HepG2 (cell line): ENCODE measurements around the gene LENEP. TPM values are rescaled to one million over a fixed set of nuclear protein-coding genes. Genes with fewer than 3 reads are reported as not detected.

Experiments
- ATAC-seq: fragments of 200-7000 bp; cut with Tn5 transposase; 3 replicates; pipeline ENCODE4 v1.9.1; 2020; ENCODE audit warnings: mild to moderate bottlenecking, moderate library complexity
- BruUV-seq: library from RNA; stranded (reverse); fragments of 400-500 nt; replicated peaks from 2 replicates; lab custom pipeline; 2021; lab: Mats Ljungman, UMichigan
- CTCF ChIA-PET: fragments of 300-600 bp; formaldehyde crosslinking; extraction: SDS; loops from one replicate; lab custom pipeline; 2021; ENCODE audit warnings: low total read pairs, inconsistent platforms, low intra/inter-chr PET ratio; lab: Yijun Ruan, JAX
- POLR2A ChIA-PET: fragments of 350-600 bp; sonication (Branson Sonifier 250); formaldehyde crosslinking; loops from one replicate; lab custom pipeline; 2020; ENCODE audit warnings: antibody characterized with exemption, inconsistent platforms; lab: Yijun Ruan, JAX
- DNase-seq: peaks from one replicate; pipeline ENCODE4 v3.0.0-alpha.2; 2015; ENCODE audit warnings: low spot score
- FAIRE-seq: peaks from 3 replicates; lab custom pipeline; 2011; peaks lifted over from hg19 to GRCh38; lab: Jason Lieb, UNC
- H2AFZ ChIP-seq: one replicate; pipeline ENCODE4 v1.6.1; 2011; ENCODE audit warnings: low read length, inconsistent platforms
- H3K27ac ChIP-seq: fragments of 300-600 bp; 3 replicates; pipeline ENCODE4 v1.8.0; 2011; ENCODE audit warnings: mixed run types, mild to moderate bottlenecking, mixed read lengths, low read length, inconsistent platforms; ENCODE audit not compliant: insufficient read depth; ENCODE audit errors: extremely low read length
- H3K27me3 ChIP-seq, 2 experiments: fragments of 200-600 bp in 1 of 2; 2 replicates in 1 of 2; 3 replicates in 1 of 2; pipeline versions ENCODE4 v1.6.0 to v1.8.0; 2011; ENCODE audit warnings: low read length in 2 of 2, mild to moderate bottlenecking in 2 of 2, moderate library complexity in 2 of 2, inconsistent platforms in 1 of 2; ENCODE audit not compliant: insufficient read depth in 2 of 2, control insufficient read depth in 1 of 2
- H3K36me3 ChIP-seq, 2 experiments: fragments of 200-600 bp in 1 of 2; replicated peaks in 1 of 2; 2 replicates in 1 of 2; 3 replicates in 1 of 2; pipeline versions ENCODE4 v1.5.1 to v1.8.0; 2011; ENCODE audit warnings: low read length in 2 of 2, inconsistent platforms in 1 of 2; ENCODE audit not compliant: insufficient read depth in 2 of 2, control insufficient read depth in 1 of 2
- H3K4me1 ChIP-seq: 2 replicates; pipeline ENCODE4 v1.5.1; 2012; ENCODE audit warnings: low read length, inconsistent platforms; ENCODE audit not compliant: insufficient read depth
- H3K4me2 ChIP-seq: 2 replicates; pipeline ENCODE4 v1.6.0; 2011; ENCODE audit warnings: low read depth, low read length, inconsistent platforms
- H3K4me3 ChIP-seq, 3 experiments: fragments of 200-600 bp in 1 of 3; sonication (generic), shearing (Covaris generic) in 1 of 3; replicated peaks in 1 of 3; 2 replicates each; pipeline ENCODE4 v1.5.1; 2011 to 2016; ENCODE audit warnings: low read length in 3 of 3, inconsistent platforms in 2 of 3, low read depth in 2 of 3, mild to moderate bottlenecking in 2 of 3, control low read depth in 1 of 3, mixed read lengths in 1 of 3; ENCODE audit not compliant: insufficient read depth in 1 of 3
- H3K79me2 ChIP-seq: one replicate; pipeline ENCODE4 v1.6.1; 2011; ENCODE audit warnings: low read length, inconsistent platforms; ENCODE audit not compliant: insufficient read depth
- H3K9ac ChIP-seq: 2 replicates; pipeline ENCODE4 v1.6.0; 2011; ENCODE audit warnings: mild to moderate bottlenecking, low read depth, low read length, inconsistent platforms; ENCODE audit not compliant: insufficient read depth
- H3K9me3 ChIP-seq: 2 replicates; pipeline ENCODE4 v1.5.1; 2012; ENCODE audit warnings: mild to moderate bottlenecking, low read length
- H4K20me1 ChIP-seq: 2 replicates; pipeline ENCODE4 v1.6.0; 2011; ENCODE audit warnings: inconsistent platforms, mild to moderate bottlenecking, low read length, moderate library complexity; ENCODE audit not compliant: insufficient read depth
- CREB1 ChIP-seq, 2 experiments: fragments of 450-650 bp in 1 of 2; IDR thresholded peaks; 2 replicates each; pipeline ENCODE4 v1.6.1; 2016 to 2017; ENCODE audit warnings: control low read depth in 1 of 2, mild to moderate bottlenecking in 1 of 2, missing compliant biosample characterization in 1 of 2, missing genetic modification characterization in 1 of 2
- ESRRA ChIP-seq: sonication (generic); formaldehyde crosslinking; IDR thresholded peaks from 2 replicates; pipeline ENCODE4 v1.5.1; 2020; ENCODE audit warnings: mild to moderate bottlenecking, low read depth, missing genetic modification reagents
- FOSL1 ChIP-seq: sonication (generic); formaldehyde crosslinking; IDR thresholded peaks from 2 replicates; pipeline ENCODE4 v1.9.0; 2021; ENCODE audit warnings: missing genetic modification reagents, borderline replicate concordance
- HNF4A ChIP-seq: sonication (generic); formaldehyde crosslinking; IDR thresholded peaks from 2 replicates; pipeline ENCODE4 v1.4.0; 2020; ENCODE audit warnings: missing genetic modification reagents
- NCOA5 ChIP-seq: sonication (generic); formaldehyde crosslinking; IDR thresholded peaks from 2 replicates; pipeline ENCODE4 v1.4.0; 2020; ENCODE audit warnings: missing genetic modification reagents
- POLR2A ChIP-seq, 2 experiments: IDR thresholded peaks; 2 replicates each; pipeline ENCODE4 v1.6.1; 2011; ENCODE audit warnings: low read depth in 2 of 2, low read length in 2 of 2, mild to moderate bottlenecking in 1 of 2, moderate library complexity in 1 of 2; ENCODE audit not compliant: insufficient read depth in 1 of 2
- ZFY ChIP-seq: sonication (generic); formaldehyde crosslinking; IDR thresholded peaks from 2 replicates; pipeline ENCODE4 v1.4.0; 2020; ENCODE audit warnings: missing genetic modification reagents
- ZFYVE20 ChIP-seq: sonication (generic); formaldehyde crosslinking; IDR thresholded peaks from 2 replicates; pipeline ENCODE4 v1.8.0; 2023; ENCODE audit warnings: low read depth, mild to moderate bottlenecking, moderate library complexity, missing genetic modification reagents, borderline replicate concordance
- ZNF7 ChIP-seq: IDR thresholded peaks from 2 replicates; pipeline ENCODE4 v1.6.1; 2016; ENCODE audit warnings: missing biosample characterization, missing genetic modification reagents
- WGBS: methylation state at CpG from one replicate; pipeline ENCODE4 v1.1.6; 2017; ENCODE audit warnings: low lambda C conversion rate; 5-methylcytosine and 5-hydroxymethylcytosine counted together
- in situ Hi-C: cut with HindIII; loops from 2 replicates; pipeline ENCODE4 v1.10.0; 2017; ENCODE audit warnings: low pct_unique_long_range_greater_than_20kb; ENCODE audit not compliant: extremely low pct_ligation_motif_present
- intact Hi-C: fragments of 100-400 bp; cut with micrococcal nuclease; formaldehyde crosslinking; loops from one replicate; pipeline ENCODE4 v1.10.0; 2022; ENCODE audit not compliant: unreplicated experiment
- polyA plus RNA-seq, 8 experiments: library from polyadenylated mRNA; depleted of rRNA in 3 of 8; stranded (reverse) in 7 of 8; unstranded in 1 of 8; fragments of >200 nt; fragmentation: Illumina TruSeq in 4 of 8; extraction: Trizol in 4 of 8; gene quantifications; 2 replicates each; pipeline versions ENCODE4 v1.2.1 to v1.2.3, GENCODE V29; 2011 to 2016; ENCODE audit warnings: low read depth in 4 of 8, missing spikeins in 1 of 8, mixed read lengths in 1 of 8; ENCODE audit not compliant: insufficient read depth in 1 of 8
- total RNA-seq, 5 experiments: library from RNA; depleted of rRNA; stranded (reverse); fragments of >200 nt; fragmentation: Illumina TruSeq; extraction: Trizol; gene quantifications; 2 replicates each; pipeline ENCODE4 v1.2.3, GENCODE V29; 2016; ENCODE audit warnings: low read depth in 1 of 5
- TF ChIP-seq, protein P1 (sequence below): sonication (generic); formaldehyde crosslinking; IDR thresholded peaks from 2 replicates; pipeline ENCODE4 v1.4.0; 2020; ENCODE audit warnings: missing genetic modification reagents

LENEP gene
- total and polyA plus RNA-seq, 2 of the 13 experiments (the other 11 are each of a cell fraction or from before 2014, with no cell fraction given), result 0.29 TPM; not detected in 1

- BruUV-seq, result no TSS peak
- in situ Hi-C loops, result no loop called here
- Histone ChIP-seq H3K27ac (no peak overlapping the region), H3K9ac (no peak overlapping the region), H3K79me2 (no peaks in the 10 kb centered on the region), H3K9me3 (no peaks in the 10 kb centered on the region), H3K4me2 (no peak overlapping the region), H3K4me3 (no peak overlapping the region), H4K20me1 (no peaks in the 10 kb centered on the region), H2AFZ (no peak overlapping the region), H3K27me3 (no peaks in the 10 kb centered on the region; a peak in 1 of 5 replicates), H3K4me1 (peaks cover 46% of the 10 kb centered on the region), H3K36me3 (peaks cover 4 to 7% of the 10 kb centered on the region in 2 experiments; a peak in 2 of 5 replicates)
- intact Hi-C loops, result no loop called here
- ChIA-PET POLR2A (interaction anchor here (1.5 to 1.9 kb wide), 3 partner anchors 16 to 20 kb away, joined by 4 to 7 read pairs (median 4); partner anchors contain the start of gene PMVK), CTCF (no interaction called here)
- TF ChIP-seq CREB1 (IDR thresholded peaks at IDR 0.05) (no peak), CREB1 (CRISPR knock-in tag; IDR thresholded peaks at IDR 0.05) (no peak)
- DNase-seq (no peak), ATAC-seq (no peak), FAIRE-seq (no peak)
- 73% methylated on average over 6 of the region's 6 CpGs for WGBS
These were observed 40.7 kb upstream of the LENEP start for GRCh38 chr1:154952664-154953063.

- Histone ChIP-seq H3K4me1 (peaks cover 46% of the 10 kb centered on the region), H2AFZ (no peak overlapping the region), H4K20me1 (no peaks in the 10 kb centered on the region), H3K27ac (no peak overlapping the region), H3K79me2 (no peaks in the 10 kb centered on the region), H3K4me3 (no peak overlapping the region; a peak in 1 of 6 replicates), H3K9me3 (no peaks in the 10 kb centered on the region), H3K9ac (0 out of 2 replicates have a peak overlapping the region, but pooled peaks have one; percentile 2), H3K4me2 (peak overlapping the region; percentile 95), H3K27me3 (no peaks in the 10 kb centered on the region; a peak in 1 of 5 replicates), H3K36me3 (peaks cover 2 to 10% of the 10 kb centered on the region in 2 experiments; a peak in 4 of 5 replicates)
- TF ChIP-seq ESRRA (CRISPR knock-in tag) (peak; percentile 60), ZFY (CRISPR knock-in tag) (peak; percentile 25; the same call in 1 of the 2 replicates), NCOA5 (no peak), POLR2A (IDR thresholded peaks at IDR 0.05; ENCODE audit: insufficient read depth in 1 of 2, low read depth in 2 of 2, low read length in 2 of 2) (peak in 1 of 2 experiments; percentile 18; a peak in 1 of 4 replicates), ZNF7 (CRISPR knock-in tag) (no peak), FOSL1 (CRISPR knock-in tag) (0 out of 2 replicates have a peak, but pooled peaks have one; percentile 18), ZFYVE20 (no peak), HNF4A (CRISPR knock-in tag) (0 out of 2 replicates have a peak, but pooled peaks have one; percentile 26)
- TF ChIP-seq, protein P1, sequence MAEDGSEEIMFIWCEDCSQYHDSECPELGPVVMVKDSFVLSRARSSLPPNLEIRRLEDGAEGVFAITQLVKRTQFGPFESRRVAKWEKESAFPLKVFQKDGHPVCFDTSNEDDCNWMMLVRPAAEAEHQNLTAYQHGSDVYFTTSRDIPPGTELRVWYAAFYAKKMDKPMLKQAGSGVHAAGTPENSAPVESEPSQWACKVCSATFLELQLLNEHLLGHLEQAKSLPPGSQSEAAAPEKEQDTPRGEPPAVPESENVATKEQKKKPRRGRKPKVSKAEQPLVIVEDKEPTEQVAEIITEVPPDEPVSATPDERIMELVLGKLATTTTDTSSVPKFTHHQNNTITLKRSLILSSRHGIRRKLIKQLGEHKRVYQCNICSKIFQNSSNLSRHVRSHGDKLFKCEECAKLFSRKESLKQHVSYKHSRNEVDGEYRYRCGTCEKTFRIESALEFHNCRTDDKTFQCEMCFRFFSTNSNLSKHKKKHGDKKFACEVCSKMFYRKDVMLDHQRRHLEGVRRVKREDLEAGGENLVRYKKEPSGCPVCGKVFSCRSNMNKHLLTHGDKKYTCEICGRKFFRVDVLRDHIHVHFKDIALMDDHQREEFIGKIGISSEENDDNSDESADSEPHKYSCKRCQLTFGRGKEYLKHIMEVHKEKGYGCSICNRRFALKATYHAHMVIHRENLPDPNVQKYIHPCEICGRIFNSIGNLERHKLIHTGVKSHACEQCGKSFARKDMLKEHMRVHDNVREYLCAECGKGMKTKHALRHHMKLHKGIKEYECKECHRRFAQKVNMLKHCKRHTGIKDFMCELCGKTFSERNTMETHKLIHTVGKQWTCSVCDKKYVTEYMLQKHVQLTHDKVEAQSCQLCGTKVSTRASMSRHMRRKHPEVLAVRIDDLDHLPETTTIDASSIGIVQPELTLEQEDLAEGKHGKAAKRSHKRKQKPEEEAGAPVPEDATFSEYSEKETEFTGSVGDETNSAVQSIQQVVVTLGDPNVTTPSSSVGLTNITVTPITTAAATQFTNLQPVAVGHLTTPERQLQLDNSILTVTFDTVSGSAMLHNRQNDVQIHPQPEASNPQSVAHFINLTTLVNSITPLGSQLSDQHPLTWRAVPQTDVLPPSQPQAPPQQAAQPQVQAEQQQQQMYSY (CRISPR knock-in tag), result 0 out of 2 replicates have a peak, but pooled peaks have one; percentile 20
- DNase-seq, result no peak
- ATAC-seq, result no peak
- BruUV-seq, result no TSS peak
- WGBS, result 67% methylated on average over 2 of the region's 2 CpGs
- intact Hi-C loops, result no loop called here
- ChIA-PET CTCF (no interaction called here), POLR2A (interaction anchor here (1.5 to 4.1 kb wide), 4 partner anchors 17 to 39 kb away, joined by 4 to 91 read pairs (median 6); partner anchors contain the start of genes CKS1B, LENEP, PMVK and SHC1)
- in situ Hi-C loops, result no loop called here
- FAIRE-seq, result no peak
These were observed 39.8 kb upstream of the LENEP start for GRCh38 chr1:154953611-154954038.
